Activated T-helper 1 cell treated with Interleukin-2 at 50 U/mL for 16 hours (primary cell): ENCODE measurements around the gene DCUN1D2.
"Not testable (repeated sequence)": the region's sequence is repeated elsewhere in the genome, so short reads cannot be mapped to it uniquely, and the experiment has no call there.

Source experiments
- DNase-seq: peaks from one replicate; pipeline ENCODE4 v3.0.0-alpha.2; 2020; ENCODE audit warnings: low read depth

The DCUN1D2 gene

DNA sequence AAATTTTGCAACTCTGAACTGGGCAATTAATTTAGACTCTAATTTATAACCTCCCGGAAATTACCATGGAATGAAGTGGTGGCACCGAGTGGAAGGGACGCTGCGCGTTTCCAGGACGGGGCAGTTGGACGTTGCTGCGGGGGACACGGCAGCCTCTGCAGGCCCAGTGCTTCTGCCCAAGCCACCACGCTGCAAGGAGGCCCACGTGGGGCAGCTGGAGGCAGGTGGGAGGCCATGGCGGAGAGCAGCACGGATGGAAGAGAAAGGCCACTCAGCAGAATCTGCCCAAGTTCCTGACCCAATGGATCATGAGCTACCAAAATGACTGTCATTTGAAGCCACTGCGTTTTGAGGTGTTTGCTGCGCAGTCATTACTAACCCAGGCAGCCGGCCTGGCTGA, 26.0 kb downstream of the DCUN1D2 start:
- no peak for DNase-seq

- DNase-seq = no peak
These were observed 29.3 kb downstream of the DCUN1D2 start for GRCh38 chr13:113461022-113461751.

- DNase-seq = no peak
These were observed 29.9 kb downstream of the DCUN1D2 start for GRCh38 chr13:113460599-113460998.

GRCh38 chr13:113460064-113460555, 30.4 kb downstream of the DCUN1D2 start:
- DNase-seq = no peak

GRCh38 chr13:113458253-113459065, 32.1 kb downstream of the DCUN1D2 start:
- DNase-seq = no peak

DNA sequence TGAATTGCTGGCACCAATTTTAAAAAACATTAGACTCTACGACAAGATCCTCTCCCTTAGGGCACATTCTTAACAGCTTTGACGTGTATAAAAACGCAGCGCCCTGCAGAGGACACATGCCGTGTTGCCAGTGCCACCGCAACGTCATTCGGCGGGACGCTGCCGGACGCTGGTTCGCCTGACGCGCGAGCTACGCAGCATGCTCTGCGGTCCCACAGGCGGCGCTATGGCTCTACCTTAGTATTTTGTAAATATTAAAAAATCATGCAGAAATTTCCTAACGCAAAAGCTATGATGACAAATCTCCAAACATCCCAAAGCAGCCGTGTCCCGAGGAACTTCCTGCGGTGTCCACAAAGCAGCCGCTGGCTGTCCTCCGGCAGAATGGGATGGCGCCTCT, 33.0 kb downstream of the DCUN1D2 start:
- DNase-seq = no peak

DNA sequence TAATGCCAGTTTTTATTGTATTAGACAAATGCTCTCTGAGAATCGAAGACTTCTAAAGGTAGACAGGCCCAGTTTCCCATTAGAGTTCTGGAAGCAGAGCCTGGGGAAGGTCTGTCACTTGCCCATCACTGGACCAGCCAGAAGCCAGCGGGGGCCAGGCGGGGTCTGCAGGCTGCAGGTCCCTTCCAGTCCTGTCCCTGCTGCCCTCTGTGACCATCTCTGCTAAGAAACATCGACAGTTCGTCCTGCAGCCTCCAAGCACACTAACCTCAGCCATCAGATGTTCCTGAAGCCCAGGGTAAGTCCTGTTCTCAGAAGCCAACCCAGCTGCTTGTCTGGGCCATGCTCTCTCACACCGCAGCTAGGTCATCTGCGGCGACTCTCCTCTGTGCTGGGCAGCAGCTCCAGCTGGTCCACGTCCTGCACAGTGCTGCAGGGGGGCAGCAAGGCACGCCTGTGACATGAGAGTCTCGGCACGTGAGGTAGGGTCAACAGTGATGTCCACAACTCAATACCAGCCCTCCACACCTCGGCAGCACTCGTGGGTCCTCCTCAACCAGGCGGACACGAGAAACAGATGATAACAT, 34.3 kb downstream of the DCUN1D2 start:
- DNase-seq = no peak

DNA sequence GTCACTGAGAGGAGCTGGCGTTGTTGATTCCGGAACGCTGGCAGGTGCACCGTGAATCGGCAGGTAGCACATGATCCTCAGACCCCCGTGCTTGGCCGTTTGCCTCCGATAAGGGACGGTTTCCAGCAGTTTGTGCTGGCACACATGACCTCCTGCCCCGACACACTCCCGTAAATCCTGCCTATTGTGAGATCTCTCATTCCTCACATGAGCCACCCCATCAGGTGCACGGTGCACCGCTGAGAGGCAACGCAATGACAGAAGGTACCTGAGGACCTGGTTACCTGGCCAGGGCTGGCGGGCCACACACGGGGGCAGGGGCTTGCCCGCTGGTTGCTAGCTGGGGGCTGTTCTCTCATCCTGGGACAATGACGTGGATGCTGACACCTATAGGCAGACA, 35.1 kb downstream of the DCUN1D2 start:
- no peak for DNase-seq

GRCh38 chr13:113454936-113455335, 35.6 kb downstream of the DCUN1D2 start:
- no peak for DNase-seq

DNA sequence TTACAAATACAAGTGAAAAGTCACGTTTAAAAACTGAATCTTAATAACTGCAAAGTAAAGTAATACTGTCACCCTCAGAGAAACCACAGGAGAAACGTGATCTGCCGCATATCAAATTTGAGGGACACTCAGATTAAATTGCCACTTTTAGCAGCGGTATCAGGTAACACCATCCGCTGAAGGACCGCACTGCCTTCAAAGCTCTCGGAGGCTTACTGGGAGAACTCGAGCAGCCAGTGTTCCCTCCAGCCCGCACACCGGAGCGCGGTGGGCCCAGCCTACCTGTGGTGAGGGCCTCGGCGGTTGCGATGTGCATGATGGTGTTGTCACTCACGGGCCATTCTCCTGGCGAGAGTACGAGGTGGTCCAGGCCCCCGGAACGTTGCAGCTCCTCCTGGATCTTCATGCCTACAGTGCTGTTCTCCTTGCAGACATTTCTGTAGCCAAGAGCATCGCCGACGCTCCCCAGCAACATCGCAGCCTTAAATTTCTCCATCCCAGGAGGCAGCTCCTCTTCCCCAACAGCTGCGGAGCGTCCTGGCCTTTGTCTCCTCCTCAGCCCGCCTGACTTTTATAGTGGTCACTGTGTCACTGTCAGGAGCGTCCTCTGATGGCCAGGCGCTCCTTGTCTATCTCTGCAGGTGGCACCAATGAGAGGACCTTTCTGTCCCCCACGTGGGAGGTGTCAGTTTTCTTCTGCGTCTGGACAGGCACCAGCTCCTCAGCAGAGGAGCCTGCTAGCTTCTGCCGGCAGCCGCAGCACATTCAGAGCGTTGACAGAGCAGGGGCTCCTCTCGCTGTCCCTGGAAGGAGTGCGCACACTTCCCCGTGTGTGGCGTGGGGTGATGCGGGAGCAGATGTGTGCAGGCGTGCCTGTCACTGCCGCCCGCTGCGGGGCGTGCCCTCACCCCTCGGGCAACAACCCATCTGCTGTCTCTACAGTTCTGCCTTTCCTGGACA, 37.3 kb downstream of the DCUN1D2 start, which contains the start of gene ADPRHL1:
ADPRHL1 (minus strand) TSS at position 547 of the 960 bp plus-strand sequence; CDS start at position 496, 51 bp downstream.
- DNase-seq = no peak

DNA sequence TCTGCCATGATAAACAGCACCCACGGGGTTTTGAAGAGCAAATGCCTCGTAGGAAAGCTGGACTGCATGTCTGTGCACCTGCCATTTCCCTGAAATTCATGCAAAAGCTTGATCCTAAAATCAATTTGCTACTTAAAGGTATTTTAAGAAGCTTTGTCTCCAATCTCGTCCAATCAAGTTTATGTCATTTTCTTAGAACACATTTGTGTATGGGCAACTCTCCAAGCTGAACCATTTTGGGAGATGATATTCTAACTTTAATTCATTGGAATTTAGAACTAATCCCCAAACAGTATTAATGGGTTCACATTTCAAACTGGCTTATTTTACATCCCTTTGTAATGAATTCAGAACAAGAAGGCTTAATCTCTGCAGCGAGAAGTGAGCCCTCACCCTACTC, 38.0 kb downstream of the DCUN1D2 start:
- DNase-seq = no peak

DNA sequence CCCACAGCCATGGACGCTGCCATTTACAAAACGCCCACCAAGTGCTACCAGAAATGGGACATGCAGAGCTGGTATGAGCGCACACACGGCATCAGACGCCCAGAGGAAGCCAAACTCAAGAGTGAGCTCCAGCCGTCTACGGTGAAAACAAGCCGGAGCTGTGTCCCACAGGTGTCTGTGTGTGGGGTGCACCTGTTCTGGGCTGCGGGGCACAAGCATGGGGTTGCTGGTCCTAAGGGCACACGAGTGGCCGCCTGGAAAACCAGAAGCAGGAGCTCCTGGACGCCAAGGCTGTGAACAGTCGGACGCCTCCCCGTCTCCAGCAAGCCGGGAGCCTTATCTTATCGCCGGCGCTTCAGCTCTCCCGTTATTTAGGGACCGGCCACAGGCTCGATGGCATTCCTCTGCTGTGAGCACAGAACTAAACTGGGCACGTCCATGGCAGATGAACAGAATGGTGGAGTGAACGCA, 38.5 kb downstream of the DCUN1D2 start:
- no peak for DNase-seq

DNA sequence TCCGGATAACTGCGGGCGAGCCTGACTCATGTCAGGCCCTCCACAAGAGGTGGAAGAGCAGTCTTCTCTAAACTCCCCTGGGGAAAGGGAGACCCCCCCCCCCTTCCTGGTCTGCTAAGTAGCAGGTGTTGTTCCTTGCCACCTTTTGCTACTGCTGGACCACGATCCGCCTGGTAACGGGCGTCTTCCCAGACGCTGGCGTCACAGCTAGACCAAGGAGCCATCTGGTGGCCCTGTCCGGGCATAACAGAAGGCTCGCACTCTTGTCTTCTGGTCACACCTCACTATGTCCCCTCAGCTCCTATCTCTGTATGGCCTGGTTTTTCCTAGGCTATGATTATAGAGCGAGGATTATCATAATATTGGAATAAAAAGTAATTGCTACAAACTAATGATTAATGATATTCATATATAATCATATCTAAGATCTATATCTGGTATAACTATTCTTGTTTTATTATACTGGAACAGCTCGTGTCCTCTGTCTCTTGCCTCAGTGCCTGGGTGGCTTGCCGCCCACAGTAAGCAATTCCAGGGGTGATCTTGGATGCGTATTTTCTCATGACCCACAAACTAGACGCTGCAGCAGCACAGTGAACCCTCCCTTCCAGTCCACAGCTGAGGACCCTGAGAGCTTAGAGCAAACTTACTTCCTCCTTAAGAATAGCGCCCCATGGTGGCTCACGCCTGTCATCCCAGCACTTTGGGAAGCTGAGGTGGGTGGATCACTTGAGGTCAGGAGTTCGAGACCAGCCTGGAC, 39.5 kb downstream of the DCUN1D2 start:
- DNase-seq = not testable (repeated sequence)

- DNase-seq = not testable (repeated sequence)
These were observed 40.2 kb downstream of the DCUN1D2 start for GRCh38 chr13:113450348-113450744.

- no peak for DNase-seq
These were observed 40.7 kb downstream of the DCUN1D2 start for GRCh38 chr13:113449693-113450347.

GRCh38 chr13:113448885-113449692, 41.4 kb downstream of the DCUN1D2 start:
- DNase-seq = no peak

GRCh38 chr13:113448545-113448884, 42.0 kb downstream of the DCUN1D2 start:
- no peak for DNase-seq

DNA sequence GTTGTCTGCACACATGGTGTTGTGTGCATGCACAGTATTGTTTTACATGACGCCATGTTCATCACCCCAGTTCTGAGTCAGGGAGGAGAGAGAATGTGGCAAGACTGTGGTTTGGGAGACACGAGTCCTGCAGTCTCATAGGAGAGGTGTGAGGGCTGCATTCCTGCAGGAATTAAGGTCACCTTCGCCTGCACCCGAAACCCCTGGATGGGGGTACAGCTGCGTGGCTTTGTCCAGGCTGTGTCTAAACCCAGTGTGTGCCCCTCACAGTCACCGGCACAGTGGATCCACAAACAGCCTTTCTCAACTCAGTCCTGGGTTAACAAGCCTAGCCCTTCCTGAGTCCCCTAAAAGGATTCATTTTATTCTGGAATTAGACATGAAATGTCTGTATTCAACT, 42.9 kb downstream of the DCUN1D2 start:
- DNase-seq = no peak

DNA sequence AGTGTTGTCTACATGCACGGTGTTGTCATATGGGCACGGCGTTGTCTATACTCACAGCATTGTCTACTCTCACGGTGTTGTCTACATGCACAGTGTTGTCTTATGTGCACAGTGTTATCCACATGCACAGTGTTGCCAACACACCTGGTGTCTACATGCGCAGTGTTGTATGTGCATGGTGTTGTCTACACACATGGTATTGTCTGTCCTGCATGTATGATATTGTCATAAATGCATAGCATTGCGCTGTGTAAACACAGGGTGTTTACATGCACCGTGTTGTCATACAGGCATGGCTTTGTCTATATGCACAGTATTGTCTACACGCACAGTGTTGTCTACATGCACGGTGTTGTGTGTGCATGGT, 44.0 kb downstream of the DCUN1D2 start:
- DNase-seq = no peak
